H9 (cell line): ENCODE results near the gene RITA1. TPM values are rescaled to one million over a fixed set of nuclear protein-coding genes. Genes with fewer than 3 reads are reported as not detected.

Experiments
- DNase-seq: peaks from one replicate; pipeline ENCODE4 v3.0.0-alpha.2; 2017
- H2AFZ ChIP-seq: one replicate; pipeline ENCODE4 v1.6.1; 2013; ENCODE audit warnings: mild to moderate bottlenecking, low read length, control low read depth, moderate library complexity
- H2AK5ac ChIP-seq: 2 replicates; pipeline ENCODE4 v1.6.1; 2013; ENCODE audit warnings: low read length, control low read depth, mixed read lengths; ENCODE audit not compliant: insufficient read length
- H2BK120ac ChIP-seq: one replicate; pipeline ENCODE4 v1.6.1; 2013; ENCODE audit warnings: low read depth, mild to moderate bottlenecking, low read length, control low read depth, inconsistent platforms; ENCODE audit not compliant: poor library complexity, severe bottlenecking
- H2BK12ac ChIP-seq: 2 replicates; pipeline ENCODE4 v1.6.1; 2013; ENCODE audit warnings: low read length, control low read depth, mixed read lengths, low read depth; ENCODE audit not compliant: insufficient read length
- H2BK15ac ChIP-seq: 2 replicates; pipeline ENCODE4 v1.6.1; 2013; ENCODE audit warnings: low read depth, low read length, control low read depth
- H2BK20ac ChIP-seq: one replicate; pipeline ENCODE4 v1.6.1; 2013; ENCODE audit warnings: low read depth, mild to moderate bottlenecking, low read length, control low read depth, inconsistent platforms; ENCODE audit not compliant: poor library complexity, severe bottlenecking
- H2BK5ac ChIP-seq: 2 replicates; pipeline ENCODE4 v1.6.1; 2013; ENCODE audit warnings: low read length, control low read depth, mixed read lengths; ENCODE audit not compliant: insufficient read length
- H3K14ac ChIP-seq: 2 replicates; pipeline ENCODE4 v1.6.1; 2013; ENCODE audit warnings: low read length, control low read depth; ENCODE audit not compliant: insufficient read depth
- H3K18ac ChIP-seq: 2 replicates; pipeline ENCODE4 v1.6.1; 2013; ENCODE audit warnings: low read depth, mild to moderate bottlenecking, mixed read lengths, low read length, control low read depth; ENCODE audit not compliant: insufficient read length
- H3K23ac ChIP-seq: 2 replicates; pipeline ENCODE4 v1.6.1; 2013; ENCODE audit warnings: low read length, control low read depth, mixed read lengths, low read depth; ENCODE audit not compliant: insufficient read length
- H3K23me2 ChIP-seq: 2 replicates; pipeline ENCODE4 v1.6.1; 2013; ENCODE audit warnings: low read depth, mild to moderate bottlenecking, mixed read lengths, low read length, control low read depth; ENCODE audit not compliant: insufficient read length, poor library complexity, severe bottlenecking
- H3K27ac ChIP-seq: 2 replicates; pipeline ENCODE4 v1.5.1; 2013; ENCODE audit warnings: low read length, control low read depth, mixed read lengths, low read depth; ENCODE audit not compliant: insufficient read length
- H3K27me3 ChIP-seq: 2 replicates; pipeline ENCODE4 v1.6.1; 2013; ENCODE audit warnings: low read length, control low read depth, inconsistent platforms; ENCODE audit not compliant: insufficient read depth
- H3K4ac ChIP-seq: 2 replicates; pipeline ENCODE4 v1.6.1; 2013; ENCODE audit warnings: low read depth, mild to moderate bottlenecking, control low read depth, inconsistent platforms, low read length, moderate library complexity
- H3K4me1 ChIP-seq: 2 replicates; pipeline ENCODE4 v1.6.1; 2013; ENCODE audit warnings: low read length, control low read depth, inconsistent platforms; ENCODE audit not compliant: insufficient read depth
- H3K4me2 ChIP-seq: 2 replicates; pipeline ENCODE4 v1.6.1; 2013; ENCODE audit warnings: low read length, control low read depth, mixed read lengths; ENCODE audit not compliant: insufficient read length, insufficient read depth
- H3K56ac ChIP-seq: 2 replicates; pipeline ENCODE4 v1.6.1; 2013; ENCODE audit warnings: low read depth, mild to moderate bottlenecking, mixed read lengths, low read length, control low read depth; ENCODE audit not compliant: insufficient read length
- H3K79me1 ChIP-seq: 2 replicates; pipeline ENCODE4 v1.6.1; 2013; ENCODE audit warnings: low read depth, mild to moderate bottlenecking, moderate library complexity, low read length, control low read depth, inconsistent platforms; ENCODE audit not compliant: insufficient read depth, poor library complexity, severe bottlenecking
- H3K79me2 ChIP-seq: 2 replicates; pipeline ENCODE4 v1.6.1; 2013; ENCODE audit warnings: low read length, control low read depth, inconsistent platforms; ENCODE audit not compliant: insufficient read depth
- H3K9ac ChIP-seq: 2 replicates; pipeline ENCODE4 v1.6.1; 2013; ENCODE audit warnings: low read length, control low read depth, mixed read lengths; ENCODE audit not compliant: insufficient read length; ENCODE audit errors: extremely low read depth
- H3K9me3 ChIP-seq: one replicate; pipeline ENCODE4 v1.6.1; 2013; ENCODE audit warnings: low read depth, low read length, inconsistent platforms; ENCODE audit not compliant: control insufficient read depth
- H3T11ph ChIP-seq: one replicate; pipeline ENCODE4 v1.6.1; 2013; ENCODE audit warnings: mild to moderate bottlenecking, low read length, control low read depth, inconsistent platforms
- H4K20me1 ChIP-seq: one replicate; pipeline ENCODE4 v1.6.1; 2013; ENCODE audit not compliant: control insufficient read depth, insufficient read length, insufficient read depth
- H4K5ac ChIP-seq: 2 replicates; pipeline ENCODE4 v1.6.1; 2013; ENCODE audit warnings: low read depth, mild to moderate bottlenecking, mixed read lengths, low read length, control low read depth; ENCODE audit not compliant: insufficient read length
- H4K8ac ChIP-seq: replicated peaks from 2 replicates; pipeline ENCODE4 v1.6.1; 2013; ENCODE audit warnings: low read length, control low read depth, mixed read lengths, low read depth; ENCODE audit not compliant: insufficient read length
- H4K91ac ChIP-seq: 2 replicates; pipeline ENCODE4 v1.6.1; 2013; ENCODE audit warnings: low read depth, mild to moderate bottlenecking, moderate library complexity, mixed read lengths, low read length, control low read depth; ENCODE audit not compliant: insufficient read length
- H3K27ac Mint-ChIP-seq, 3 experiments: 2 replicates in 2 of 3; 3 replicates in 1 of 3; pipeline ENCODE4 v1.8.0; 2020 to 2021; ENCODE audit warnings: mixed read lengths in 3 of 3, mild to moderate bottlenecking in 1 of 3, moderate library complexity in 1 of 3
- H3K27me3 Mint-ChIP-seq: 2 replicates; pipeline ENCODE4 v1.8.0; 2021; ENCODE audit warnings: low read depth, mild to moderate bottlenecking, moderate library complexity, mixed read lengths
- H3K36me3 Mint-ChIP-seq, 3 experiments: 2 replicates in 2 of 3; 3 replicates in 1 of 3; pipeline ENCODE4 v1.8.0; 2020 to 2021; ENCODE audit warnings: low read depth in 3 of 3, mixed read lengths in 3 of 3; ENCODE audit not compliant: insufficient read depth in 1 of 3
- H3K4me1 Mint-ChIP-seq, 2 experiments: 2 replicates each; pipeline ENCODE4 v1.8.0; 2020; ENCODE audit warnings: mixed read lengths in 2 of 2
- H3K4me3 Mint-ChIP-seq, 2 experiments: 2 replicates in 1 of 2; 3 replicates in 1 of 2; pipeline ENCODE4 v1.8.0; 2020 to 2021; ENCODE audit warnings: mild to moderate bottlenecking in 2 of 2, mixed read lengths in 2 of 2, moderate library complexity in 1 of 2
- H3K9me3 Mint-ChIP-seq, 2 experiments: 2 replicates in 1 of 2; 3 replicates in 1 of 2; pipeline ENCODE4 v1.8.0; 2020; ENCODE audit warnings: mild to moderate bottlenecking in 2 of 2, mixed read lengths in 2 of 2, moderate library complexity in 1 of 2
- WGBS: extraction: QIAGEN DNeasy Blood & Tissue Kit; methylation state at CpG from one replicate; pipeline ENCODE4 v1.1.7; 2013; ENCODE audit warnings: missing lambda C conversion rate, low lambda C conversion rate, mixed read lengths; ENCODE audit not compliant: insufficient read length; ENCODE audit errors: extremely low coverage; 5-methylcytosine and 5-hydroxymethylcytosine counted together
- total RNA-seq: library from RNA; stranded (reverse); gene quantifications from 2 replicates; pipeline ENCODE4 v1.2.1, GENCODE V29; 2021
- TF ChIP-seq, protein P1 (sequence below): fragments of 200-600 bp; sonication (generic); conservative IDR thresholded peaks from 3 replicates; pipeline ENCODE4 v1.8.0; 2021; ENCODE audit warnings: antibody characterized with exemption, mild to moderate bottlenecking

RITA1 gene
- total RNA-seq, 1 experiment from 2014 or later = 26.1 TPM

- peaks cover 0 to 5% of the 10 kb centered on the region in 2 experiments; a peak in 1 of 5 replicates for H3K9me3 Mint-ChIP-seq
- H4K91ac ChIP-seq = no peak overlapping the region
- TF ChIP-seq, protein P1, sequence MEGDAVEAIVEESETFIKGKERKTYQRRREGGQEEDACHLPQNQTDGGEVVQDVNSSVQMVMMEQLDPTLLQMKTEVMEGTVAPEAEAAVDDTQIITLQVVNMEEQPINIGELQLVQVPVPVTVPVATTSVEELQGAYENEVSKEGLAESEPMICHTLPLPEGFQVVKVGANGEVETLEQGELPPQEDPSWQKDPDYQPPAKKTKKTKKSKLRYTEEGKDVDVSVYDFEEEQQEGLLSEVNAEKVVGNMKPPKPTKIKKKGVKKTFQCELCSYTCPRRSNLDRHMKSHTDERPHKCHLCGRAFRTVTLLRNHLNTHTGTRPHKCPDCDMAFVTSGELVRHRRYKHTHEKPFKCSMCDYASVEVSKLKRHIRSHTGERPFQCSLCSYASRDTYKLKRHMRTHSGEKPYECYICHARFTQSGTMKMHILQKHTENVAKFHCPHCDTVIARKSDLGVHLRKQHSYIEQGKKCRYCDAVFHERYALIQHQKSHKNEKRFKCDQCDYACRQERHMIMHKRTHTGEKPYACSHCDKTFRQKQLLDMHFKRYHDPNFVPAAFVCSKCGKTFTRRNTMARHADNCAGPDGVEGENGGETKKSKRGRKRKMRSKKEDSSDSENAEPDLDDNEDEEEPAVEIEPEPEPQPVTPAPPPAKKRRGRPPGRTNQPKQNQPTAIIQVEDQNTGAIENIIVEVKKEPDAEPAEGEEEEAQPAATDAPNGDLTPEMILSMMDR = no peak
- no peaks in the 10 kb centered on the region; the same call in 1 of the 2 replicates for H3K27me3 Mint-ChIP-seq
- no CpG with 5 or more reads among the region's 6 CpGs for WGBS
- H2BK5ac ChIP-seq = no peak overlapping the region
- H2BK20ac ChIP-seq = no peak overlapping the region
- no peak overlapping the region for H3K56ac ChIP-seq
- no peak overlapping the region for H3K9ac ChIP-seq
- H2AFZ ChIP-seq = no peak overlapping the region
- peaks cover 14 to 18% of the 10 kb centered on the region in 2 experiments for H3K4me1 Mint-ChIP-seq
- peaks cover 3% of the 10 kb centered on the region; the same call in 1 of the 2 replicates for H3K4me1 ChIP-seq
- peaks cover 2 to 12% (median 5%) of the 10 kb centered on the region in 3 experiments; a peak in 6 of 7 replicates for H3K36me3 Mint-ChIP-seq
- no peaks in the 10 kb centered on the region for H3K9me3 ChIP-seq
- no peak overlapping the region for H3K18ac ChIP-seq
- H3K27ac ChIP-seq = no peak overlapping the region
- H3K23ac ChIP-seq = no peak overlapping the region
- no peaks in the 10 kb centered on the region for H3K23me2 ChIP-seq
- no peaks in the 10 kb centered on the region for H4K20me1 ChIP-seq
- no peaks in the 10 kb centered on the region for H3K79me2 ChIP-seq
- no peak overlapping the region for H2BK12ac ChIP-seq
- H3K79me1 ChIP-seq = no peaks in the 10 kb centered on the region
- H3K27me3 ChIP-seq = no peaks in the 10 kb centered on the region
- no peak for DNase-seq
- no peak overlapping the region for H2BK15ac ChIP-seq
- H2AK5ac ChIP-seq = no peak overlapping the region
- no peak overlapping the region for H3K4me3 Mint-ChIP-seq
- no peak overlapping the region for H2BK120ac ChIP-seq
- H3K27ac Mint-ChIP-seq = no peak overlapping the region
- H3K4me2 ChIP-seq = no peak overlapping the region
- no peak overlapping the region for H3K14ac ChIP-seq
- no peak overlapping the region for H4K5ac ChIP-seq
- no peak overlapping the region for H3T11ph ChIP-seq
- no peak overlapping the region for H3K4ac ChIP-seq
- H4K8ac ChIP-seq = no peak overlapping the region
Measured at GRCh38 chr12:113211160-113211559, 25.6 kb downstream of the RITA1 start.
